ENCODE data around the gene OGDH.

The OGDH gene

GRCh38 chr7:44633254-44634186 lies 27.1 kb downstream of the OGDH start:
- no peak for TF ChIP-seq CTCF (IDR thresholded peaks at IDR 0.05; ENCODE audit: low read depth, low read length)
- Histone ChIP-seq H3K9me3 (no peaks in the 10 kb centered on the region), H3K27me3 (no peaks in the 10 kb centered on the region), H3K4me3 (ENCODE audit: low read depth, low read length) (no peak overlapping the region), H3K4me1 (peaks cover 4% of the 10 kb centered on the region; the same call in 1 of the 2 replicates), H3K36me3 (peaks cover 8% of the 10 kb centered on the region; the same call in 1 of the 2 replicates)
- DNase-seq = no peak

GRCh38 chr7:44634187-44634838 lies 27.9 kb downstream of the OGDH start:
- Histone ChIP-seq H3K9me3 (no peaks in the 10 kb centered on the region), H3K36me3 (peaks cover 4% of the 10 kb centered on the region; the same call in 1 of the 2 replicates), H3K4me1 (peaks cover 11% of the 10 kb centered on the region), H3K27me3 (no peaks in the 10 kb centered on the region), H3K4me3 (ENCODE audit: low read depth, low read length) (no peak overlapping the region)
- TF ChIP-seq CTCF (IDR thresholded peaks at IDR 0.05; ENCODE audit: low read depth, low read length) = no peak
- DNase-seq = no peak

GRCh38 chr7:44634839-44635591 lies 28.6 kb downstream of the OGDH start:
- Histone ChIP-seq H3K4me3 (ENCODE audit: low read depth, low read length) (no peak overlapping the region), H3K36me3 (no peaks in the 10 kb centered on the region; the same call in 1 of the 2 replicates), H3K9me3 (no peaks in the 10 kb centered on the region), H3K4me1 (peaks cover 17% of the 10 kb centered on the region), H3K27me3 (no peaks in the 10 kb centered on the region)
- TF ChIP-seq CTCF (IDR thresholded peaks at IDR 0.05; ENCODE audit: low read depth, low read length) = no peak
- no peak for DNase-seq

GRCh38 chr7:44636041-44636584 lies 29.7 kb downstream of the OGDH start:
- no peaks in the 10 kb centered on the region; the same call in 1 of the 2 replicates for H3K36me3 ChIP-seq
- no peak for TF ChIP-seq CTCF (IDR thresholded peaks at IDR 0.05; ENCODE audit: low read depth, low read length)
- peaks cover 23% of the 10 kb centered on the region for H3K4me1 ChIP-seq
- no peak overlapping the region for H3K4me3 ChIP-seq (ENCODE audit: low read depth, low read length)
- no peak for DNase-seq
- no peaks in the 10 kb centered on the region for H3K9me3 ChIP-seq
- H3K27me3 ChIP-seq = no peaks in the 10 kb centered on the region

GRCh38 chr7:44636926-44637325 lies 30.5 kb downstream of the OGDH start:
- H3K9me3 ChIP-seq = no peaks in the 10 kb centered on the region
- no peak for DNase-seq
- TF ChIP-seq CTCF (IDR thresholded peaks at IDR 0.05; ENCODE audit: low read depth, low read length) = no peak
- H3K4me3 ChIP-seq (ENCODE audit: low read depth, low read length) = no peak overlapping the region
- H3K36me3 ChIP-seq = peaks cover 4% of the 10 kb centered on the region
- H3K4me1 ChIP-seq = peaks cover 23% of the 10 kb centered on the region
- no peaks in the 10 kb centered on the region for H3K27me3 ChIP-seq

Measured in BE2C (cell line).